Frontal cortex (tissue), 4 donors: ENCODE data around the gene RNF41. TPM values are rescaled to one million over a fixed set of nuclear protein-coding genes. Genes with fewer than 3 reads are reported as not detected.
A peak's percentile ranks its signal among the peaks of the same experiment; 100 is the strongest.
"Not testable (repeated sequence)": the region's sequence is repeated elsewhere in the genome, so short reads cannot be mapped to it uniquely, and the experiment has no call there.

Experiments
- DNase-seq, 2 donors: peaks; one replicate each; pipeline ENCODE4 v3.0.0; 2012; ENCODE audit warnings: low spot score in 2 of 2
- FAIRE-seq: peaks from 2 replicates; lab custom pipeline; 2012; peaks lifted over from hg19 to GRCh38; lab: Jason Lieb, UNC
- total RNA-seq: library from RNA; depleted of rRNA; stranded (reverse); fragments of >200 nt; gene quantifications from one replicate; pipeline ENCODE4 v1.2.3, GENCODE V29; 2014
- donor health status: control.
- donor health status: control.
- donor health status: control.

Gene RNF41
- total RNA-seq, result 53.0 TPM

- FAIRE-seq (no peak), DNase-seq (peak; percentile 92 to 97)
These were observed at the start of gene RNF41 for GRCh38 chr12:56221757-56222530. RNF41 (minus strand) TSS chr12:56221922; CDS start chr12:56214047, 7,875 bp downstream.

- FAIRE-seq (no peak), DNase-seq (no peak)
These were observed 49.3 kb upstream of the RNF41 start for GRCh38 chr12:56271031-56271430.

- DNase-seq (peak in 1 of 2 donors; percentile 26), FAIRE-seq (no peak)
These were observed 45.8 kb upstream of the RNF41 start for GRCh38 chr12:56267443-56268071.

- FAIRE-seq (no peak), DNase-seq (peak; percentile 85 to 91)
These were observed 45.1 kb upstream of the RNF41 start, which contains the start of gene COQ10A for GRCh38 chr12:56266693-56267442. COQ10A (plus strand) TSS chr12:56266942; CDS start chr12:56267119, 177 bp downstream.

GRCh38 chr12:56266068-56266692 lies 44.5 kb upstream of the RNF41 start:
- not testable (repeated sequence) for FAIRE-seq, DNase-seq

- not testable (repeated sequence) for DNase-seq, FAIRE-seq
These were observed 41.2 kb upstream of the RNF41 start for GRCh38 chr12:56262955-56263354.

- no peak for DNase-seq
These were observed 39.9 kb upstream of the RNF41 start for GRCh38 chr12:56261503-56262232.

GRCh38 chr12:56260921-56261320 lies 39.2 kb upstream of the RNF41 start:
- no peak for DNase-seq
- no peak for FAIRE-seq

More at GRCh38 chr12:56261503-56262232, 39.9 kb upstream of the RNF41 start:
- FAIRE-seq, result no peak

GRCh38 chr12:56260380-56260779 lies 38.7 kb upstream of the RNF41 start:
- FAIRE-seq (no peak), DNase-seq (no peak)

GRCh38 chr12:56258820-56259183 lies 37.1 kb upstream of the RNF41 start:
- DNase-seq (no peak), FAIRE-seq (no peak)

- FAIRE-seq (no peak), DNase-seq (peak; percentile 94)
These were observed 36.5 kb upstream of the RNF41 start, which contains the start of gene ANKRD52 for GRCh38 chr12:56258068-56258819. ANKRD52 (minus strand) TSS chr12:56258384; CDS start chr12:56258269, 115 bp downstream.

GRCh38 chr12:56257491-56258067 lies 35.9 kb upstream of the RNF41 start:
- FAIRE-seq (no peak), DNase-seq (no peak)

GRCh38 chr12:56257071-56257470 lies 35.3 kb upstream of the RNF41 start:
- FAIRE-seq (no peak), DNase-seq (no peak)

GRCh38 chr12:56256326-56256960 lies 34.7 kb upstream of the RNF41 start:
- no peak for FAIRE-seq
- no peak for DNase-seq

GRCh38 chr12:56255671-56256070 lies 33.9 kb upstream of the RNF41 start:
- no peak for FAIRE-seq

GRCh38 chr12:56253091-56253490 lies 31.4 kb upstream of the RNF41 start:
- FAIRE-seq, result no peak
- no peak for DNase-seq

More at GRCh38 chr12:56255671-56256070, 33.9 kb upstream of the RNF41 start:
- DNase-seq, result no peak

GRCh38 chr12:56252649-56253048 lies 30.9 kb upstream of the RNF41 start:
- no peak for FAIRE-seq
- no peak for DNase-seq

- no peak for FAIRE-seq
These were observed 27.0 kb upstream of the RNF41 start for GRCh38 chr12:56248711-56249110.

More at GRCh38 chr12:56248711-56249110, 27.0 kb upstream of the RNF41 start:
- DNase-seq, result no peak
